ENCODE results near the gene GOLGB1.
A peak's percentile ranks its signal among the peaks of the same experiment; 100 is the strongest.

Gene GOLGB1

DNA sequence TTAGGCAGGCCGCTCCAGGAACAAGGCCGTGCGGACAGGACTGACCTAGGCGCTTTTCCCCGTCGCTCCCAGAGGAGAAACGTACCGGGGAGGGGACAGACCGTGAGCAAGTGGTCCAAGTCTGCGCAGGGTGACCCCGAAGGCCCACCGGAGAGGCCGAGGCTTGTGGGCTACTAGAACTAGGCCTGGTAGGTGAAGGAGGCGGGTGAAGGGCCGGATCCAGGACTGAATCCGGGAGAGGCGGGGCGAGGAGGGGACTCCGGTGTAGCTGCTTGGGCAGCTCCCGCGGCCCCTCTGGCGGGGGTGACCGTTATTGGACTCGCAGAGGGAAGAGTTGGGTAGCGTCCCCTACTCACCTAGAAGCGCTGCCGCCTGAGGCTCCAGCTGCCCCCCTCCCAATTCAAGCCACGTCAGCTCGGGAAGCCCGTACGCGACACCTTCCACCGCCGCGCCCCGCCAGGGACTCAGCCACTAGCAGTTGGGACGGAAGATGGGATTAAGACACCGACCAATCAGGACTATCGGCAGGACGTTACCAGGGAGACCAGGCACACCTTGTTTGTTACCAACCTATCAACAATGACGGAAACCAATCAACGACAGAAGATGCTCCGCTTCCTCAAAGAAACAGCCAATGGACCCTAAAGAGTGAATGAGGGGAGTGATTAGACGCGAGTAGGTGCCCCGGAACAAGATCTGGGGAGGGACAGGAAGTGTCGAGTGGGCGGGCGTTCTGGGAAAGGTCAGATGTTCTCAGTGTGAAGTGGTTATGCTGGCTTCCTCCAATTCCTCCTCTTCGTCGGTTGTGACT is at the start of gene GOLGB1 (continued):
- TF ChIP-seq ZBTB26 (tag by site-specific recombination; optimal IDR thresholded peaks at IDR 0.05): peak; percentile 22
- 0 out of 2 replicates have a peak, but pooled peaks have one; percentile 26 for TF ChIP-seq CTCF (tag by site-specific recombination; IDR thresholded peaks at IDR 0.05)
- peak; percentile 62 for TF ChIP-seq ZNF629 (tag by site-specific recombination; IDR thresholded peaks at IDR 0.05)
- no peak for TF ChIP-seq SETDB1 (IDR thresholded peaks at IDR 0.05; ENCODE audit: insufficient read length, low read length)
- peak; percentile 83; the same call in 1 of the 2 replicates for TF ChIP-seq ZNF501 (tag by site-specific recombination; IDR thresholded peaks at IDR 0.05)
- TF ChIP-seq ZNF341 (tag by site-specific recombination; IDR thresholded peaks at IDR 0.05; ENCODE audit: low read depth): peak; percentile 43; the same call in 1 of the 2 replicates
- TF ChIP-seq, protein P1, sequence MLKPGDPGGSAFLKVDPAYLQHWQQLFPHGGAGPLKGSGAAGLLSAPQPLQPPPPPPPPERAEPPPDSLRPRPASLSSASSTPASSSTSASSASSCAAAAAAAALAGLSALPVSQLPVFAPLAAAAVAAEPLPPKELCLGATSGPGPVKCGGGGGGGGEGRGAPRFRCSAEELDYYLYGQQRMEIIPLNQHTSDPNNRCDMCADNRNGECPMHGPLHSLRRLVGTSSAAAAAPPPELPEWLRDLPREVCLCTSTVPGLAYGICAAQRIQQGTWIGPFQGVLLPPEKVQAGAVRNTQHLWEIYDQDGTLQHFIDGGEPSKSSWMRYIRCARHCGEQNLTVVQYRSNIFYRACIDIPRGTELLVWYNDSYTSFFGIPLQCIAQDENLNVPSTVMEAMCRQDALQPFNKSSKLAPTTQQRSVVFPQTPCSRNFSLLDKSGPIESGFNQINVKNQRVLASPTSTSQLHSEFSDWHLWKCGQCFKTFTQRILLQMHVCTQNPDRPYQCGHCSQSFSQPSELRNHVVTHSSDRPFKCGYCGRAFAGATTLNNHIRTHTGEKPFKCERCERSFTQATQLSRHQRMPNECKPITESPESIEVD (tag by site-specific recombination; IDR thresholded peaks at IDR 0.05): no peak
- TF ChIP-seq, protein P2, sequence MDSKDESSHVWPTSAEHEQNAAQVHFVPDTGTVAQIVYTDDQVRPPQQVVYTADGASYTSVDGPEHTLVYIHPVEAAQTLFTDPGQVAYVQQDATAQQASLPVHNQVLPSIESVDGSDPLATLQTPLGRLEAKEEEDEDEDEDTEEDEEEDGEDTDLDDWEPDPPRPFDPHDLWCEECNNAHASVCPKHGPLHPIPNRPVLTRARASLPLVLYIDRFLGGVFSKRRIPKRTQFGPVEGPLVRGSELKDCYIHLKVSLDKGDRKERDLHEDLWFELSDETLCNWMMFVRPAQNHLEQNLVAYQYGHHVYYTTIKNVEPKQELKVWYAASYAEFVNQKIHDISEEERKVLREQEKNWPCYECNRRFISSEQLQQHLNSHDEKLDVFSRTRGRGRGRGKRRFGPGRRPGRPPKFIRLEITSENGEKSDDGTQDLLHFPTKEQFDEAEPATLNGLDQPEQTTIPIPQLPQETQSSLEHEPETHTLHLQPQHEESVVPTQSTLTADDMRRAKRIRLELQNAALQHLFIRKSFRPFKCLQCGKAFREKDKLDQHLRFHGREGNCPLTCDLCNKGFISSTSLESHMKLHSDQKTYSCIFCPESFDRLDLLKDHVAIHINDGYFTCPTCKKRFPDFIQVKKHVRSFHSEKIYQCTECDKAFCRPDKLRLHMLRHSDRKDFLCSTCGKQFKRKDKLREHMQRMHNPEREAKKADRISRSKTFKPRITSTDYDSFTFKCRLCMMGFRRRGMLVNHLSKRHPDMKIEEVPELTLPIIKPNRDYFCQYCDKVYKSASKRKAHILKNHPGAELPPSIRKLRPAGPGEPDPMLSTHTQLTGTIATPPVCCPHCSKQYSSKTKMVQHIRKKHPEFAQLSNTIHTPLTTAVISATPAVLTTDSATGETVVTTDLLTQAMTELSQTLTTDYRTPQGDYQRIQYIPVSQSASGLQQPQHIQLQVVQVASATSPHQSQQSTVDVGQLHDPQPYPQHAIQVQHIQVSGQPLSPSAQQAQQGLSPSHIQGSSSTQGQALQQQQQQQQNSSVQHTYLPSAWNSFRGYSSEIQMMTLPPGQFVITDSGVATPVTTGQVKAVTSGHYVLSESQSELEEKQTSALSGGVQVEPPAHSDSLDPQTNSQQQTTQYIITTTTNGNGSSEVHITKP (tag by site-specific recombination; IDR thresholded peaks at IDR 0.05): peak; percentile 58
- TF ChIP-seq HOXD13 (CRISPR knock-in tag; IDR thresholded peaks at IDR 0.05; ENCODE audit: borderline replicate concordance): 0 out of 2 replicates have a peak, but pooled peaks have one; percentile 26
- no peak for TF ChIP-seq ZNF548 (tag by site-specific recombination; IDR thresholded peaks at IDR 0.05)
- TF ChIP-seq, protein P3, sequence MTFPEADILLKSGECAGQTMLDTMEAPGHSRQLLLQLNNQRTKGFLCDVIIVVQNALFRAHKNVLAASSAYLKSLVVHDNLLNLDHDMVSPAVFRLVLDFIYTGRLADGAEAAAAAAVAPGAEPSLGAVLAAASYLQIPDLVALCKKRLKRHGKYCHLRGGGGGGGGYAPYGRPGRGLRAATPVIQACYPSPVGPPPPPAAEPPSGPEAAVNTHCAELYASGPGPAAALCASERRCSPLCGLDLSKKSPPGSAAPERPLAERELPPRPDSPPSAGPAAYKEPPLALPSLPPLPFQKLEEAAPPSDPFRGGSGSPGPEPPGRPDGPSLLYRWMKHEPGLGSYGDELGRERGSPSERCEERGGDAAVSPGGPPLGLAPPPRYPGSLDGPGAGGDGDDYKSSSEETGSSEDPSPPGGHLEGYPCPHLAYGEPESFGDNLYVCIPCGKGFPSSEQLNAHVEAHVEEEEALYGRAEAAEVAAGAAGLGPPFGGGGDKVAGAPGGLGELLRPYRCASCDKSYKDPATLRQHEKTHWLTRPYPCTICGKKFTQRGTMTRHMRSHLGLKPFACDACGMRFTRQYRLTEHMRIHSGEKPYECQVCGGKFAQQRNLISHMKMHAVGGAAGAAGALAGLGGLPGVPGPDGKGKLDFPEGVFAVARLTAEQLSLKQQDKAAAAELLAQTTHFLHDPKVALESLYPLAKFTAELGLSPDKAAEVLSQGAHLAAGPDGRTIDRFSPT (tag by site-specific recombination; IDR thresholded peaks at IDR 0.05): no peak
- no peak for TF ChIP-seq ZNF24 (tag by site-specific recombination; IDR thresholded peaks at IDR 0.05)
- TF ChIP-seq ZNF324 (tag by site-specific recombination; IDR thresholded peaks at IDR 0.05): no peak
- peak; percentile 68 for TF ChIP-seq PATZ1 (tag by site-specific recombination; IDR thresholded peaks at IDR 0.05)
- TF ChIP-seq SP3 (tag by site-specific recombination; IDR thresholded peaks at IDR 0.05): peak; percentile 65
- 0 out of 2 replicates have a peak, but pooled peaks have one; percentile 53 for TF ChIP-seq ZNF561 (tag by site-specific recombination; IDR thresholded peaks at IDR 0.05; ENCODE audit: borderline replicate concordance)
- 0 out of 2 replicates have a peak, but pooled peaks have one; percentile 57 for TF ChIP-seq ZEB2 (tag by site-specific recombination; IDR thresholded peaks at IDR 0.05)
- 0 out of 2 replicates have a peak, but pooled peaks have one; percentile 48 for TF ChIP-seq ZNF660 (tag by site-specific recombination; IDR thresholded peaks at IDR 0.05)

All from HEK293 (cell line).